IMR-90 (cell line): ENCODE results near the gene NAXE. TPM values are rescaled to one million over a fixed set of nuclear protein-coding genes. Genes with fewer than 3 reads are reported as not detected.

Experiments used
- ATAC-seq: fragments of 200-7000 bp; cut with Tn5 transposase; 2 replicates; pipeline ENCODE4 v1.9.1; 2020; ENCODE audit warnings: low read depth, mild to moderate bottlenecking, moderate library complexity
- BruUV-seq: library from RNA; stranded (reverse); fragments of 400-500 nt; replicated peaks from 2 replicates; lab custom pipeline; 2021; lab: Mats Ljungman, UMichigan
- CTCF ChIA-PET: fragments of 300-600 bp; formaldehyde crosslinking; extraction: SDS; loops from one replicate; lab custom pipeline; 2021; ENCODE audit warnings: antibody characterized with exemption; lab: Yijun Ruan, JAX
- POLR2A ChIA-PET: fragments of 300-600 bp; sonication (Branson Sonifier 250); formaldehyde crosslinking; loops from one replicate; lab custom pipeline; 2022; ENCODE audit warnings: antibody characterized with exemption; ENCODE audit not compliant: unreplicated experiment; lab: Charles Lee
- DNase-seq: peaks from one replicate; pipeline ENCODE4 v3.0.0; 2013
- H2AFZ ChIP-seq: replicated peaks from 2 replicates; pipeline ENCODE3; 2013; ENCODE audit warnings: low read length, mild to moderate bottlenecking; ENCODE audit not compliant: poor library complexity
- H2AK5ac ChIP-seq: 2 replicates; pipeline ENCODE4 v1.6.1; 2013; ENCODE audit warnings: low read depth, low read length, inconsistent platforms
- H2AK9ac ChIP-seq: replicated peaks from 2 replicates; pipeline ENCODE3; 2013; ENCODE audit warnings: mild to moderate bottlenecking, low read depth, low read length, moderate library complexity; ENCODE audit not compliant: poor library complexity
- H2BK120ac ChIP-seq: 2 replicates; pipeline ENCODE4 v1.6.1; 2013; ENCODE audit warnings: low read depth, low read length, inconsistent platforms
- H2BK15ac ChIP-seq: 3 replicates; pipeline ENCODE4 v1.6.1; 2013; ENCODE audit warnings: low read depth, low read length, inconsistent platforms
- H2BK20ac ChIP-seq: 2 replicates; pipeline ENCODE4 v1.6.1; 2013; ENCODE audit warnings: low read depth, mild to moderate bottlenecking, inconsistent platforms, low read length, moderate library complexity
- H2BK5ac ChIP-seq: 2 replicates; pipeline ENCODE4 v1.6.1; 2013; ENCODE audit warnings: mild to moderate bottlenecking, low read depth, low read length, inconsistent platforms; ENCODE audit not compliant: poor library complexity, severe bottlenecking
- H3K14ac ChIP-seq: replicated peaks from 2 replicates; pipeline ENCODE4 v1.6.1; 2013; ENCODE audit warnings: low read depth, low read length, inconsistent platforms
- H3K18ac ChIP-seq: 2 replicates; pipeline ENCODE4 v1.6.1; 2013; ENCODE audit warnings: low read depth, low read length, control low read depth
- H3K23ac ChIP-seq: 2 replicates; pipeline ENCODE4 v1.6.1; 2013; ENCODE audit warnings: low read depth, low read length, inconsistent platforms
- H3K27ac ChIP-seq: 2 replicates; pipeline ENCODE4 v1.5.1; 2013; ENCODE audit warnings: mild to moderate bottlenecking, control low read depth, low read length; ENCODE audit not compliant: insufficient read depth
- H3K27me3 ChIP-seq: 2 replicates; pipeline ENCODE4 v1.6.1; 2013; ENCODE audit warnings: low read length; ENCODE audit not compliant: control insufficient read depth, insufficient read depth
- H3K36me3 ChIP-seq: 2 replicates; pipeline ENCODE4 v1.6.1; 2013; ENCODE audit warnings: low read length, mixed read lengths; ENCODE audit not compliant: control insufficient read depth, insufficient read depth
- H3K4ac ChIP-seq: 2 replicates; pipeline ENCODE4 v1.6.1; 2013; ENCODE audit warnings: low read depth, low read length, inconsistent platforms
- H3K4me1 ChIP-seq: 2 replicates; pipeline ENCODE4 v1.6.1; 2013; ENCODE audit warnings: low read length, mixed read lengths; ENCODE audit not compliant: control insufficient read depth, insufficient read depth
- H3K4me2 ChIP-seq: 2 replicates; pipeline ENCODE4 v1.6.1; 2013; ENCODE audit warnings: low read depth, mild to moderate bottlenecking, control low read depth, low read length, moderate library complexity
- H3K4me3 ChIP-seq: 2 replicates; pipeline ENCODE4 v1.5.1; 2013; ENCODE audit warnings: low read depth, mild to moderate bottlenecking, control low read depth, low read length, moderate library complexity; ENCODE audit not compliant: insufficient read depth
- H3K56ac ChIP-seq: 2 replicates; pipeline ENCODE4 v1.6.1; 2013; ENCODE audit warnings: low read length, inconsistent platforms; ENCODE audit not compliant: insufficient read depth; ENCODE audit errors: extremely low read depth
- H3K79me1 ChIP-seq, 2 experiments: 2 replicates each; pipeline ENCODE4 v1.6.1; 2013; ENCODE audit warnings: low read length in 2 of 2, inconsistent platforms in 1 of 2, low read depth in 1 of 2
- H3K9ac ChIP-seq: 2 replicates; pipeline ENCODE4 v1.6.1; 2013; ENCODE audit warnings: low read depth, low read length, control low read depth
- H3K9me1 ChIP-seq: 2 replicates; pipeline ENCODE4 v1.6.1; 2013; ENCODE audit warnings: low read length, inconsistent platforms; ENCODE audit not compliant: insufficient read depth
- H3K9me3 ChIP-seq: 2 replicates; pipeline ENCODE4 v1.6.1; 2013; ENCODE audit warnings: low read length; ENCODE audit not compliant: control insufficient read depth, insufficient read depth
- H4K20me1 ChIP-seq: 2 replicates; pipeline ENCODE4 v1.6.1; 2013; ENCODE audit warnings: low read length, inconsistent platforms; ENCODE audit not compliant: insufficient read depth
- H4K5ac ChIP-seq: 2 replicates; pipeline ENCODE4 v1.6.1; 2013; ENCODE audit warnings: mild to moderate bottlenecking, low read depth, low read length, control low read depth
- H4K8ac ChIP-seq, 2 experiments: 2 replicates each; pipeline ENCODE4 v1.6.1; 2013; ENCODE audit warnings: low read depth in 2 of 2, low read length in 2 of 2, control low read depth in 1 of 2, inconsistent platforms in 1 of 2
- H4K91ac ChIP-seq: 2 replicates; pipeline ENCODE4 v1.6.1; 2013; ENCODE audit warnings: low read depth, low read length, inconsistent platforms; ENCODE audit not compliant: insufficient read depth
- CEBPB ChIP-seq: IDR thresholded peaks from 2 replicates; pipeline ENCODE4 v1.6.1; 2012; ENCODE audit warnings: low read depth, low read length, improper control_type of control experiment
- CTCF ChIP-seq: conservative IDR thresholded peaks from 2 replicates; pipeline ENCODE4 v1.5.1; 2012; ENCODE audit warnings: mild to moderate bottlenecking, low read depth, low read length, improper control_type of control experiment
- ELK1 ChIP-seq: fragments of 150-350 bp; IDR thresholded peaks from 2 replicates; pipeline ENCODE4 v1.6.1; 2016; ENCODE audit warnings: low read depth, mild to moderate bottlenecking, low read length, moderate library complexity, borderline replicate concordance
- MAFK ChIP-seq: IDR thresholded peaks from 2 replicates; pipeline ENCODE4 v1.6.1; 2012; ENCODE audit warnings: low read depth, low read length, improper control_type of control experiment
- MXI1 ChIP-seq: IDR thresholded peaks from 2 replicates; pipeline ENCODE4 v1.6.1; 2012; ENCODE audit warnings: low read depth, mild to moderate bottlenecking, low read length, moderate library complexity, borderline replicate concordance
- POLR2A ChIP-seq: IDR thresholded peaks from 2 replicates; pipeline ENCODE4 v1.6.1; 2012; ENCODE audit warnings: mild to moderate bottlenecking, low read depth, low read length
- RAD21 ChIP-seq: IDR thresholded peaks from 2 replicates; pipeline ENCODE4 v1.6.1; 2012; ENCODE audit warnings: low read length, improper control_type of control experiment
- SMC3 ChIP-seq: fragments of 150-350 bp; IDR thresholded peaks from 2 replicates; pipeline ENCODE4 v1.6.1; 2016; ENCODE audit warnings: low read depth, mild to moderate bottlenecking, antibody characterized with exemption, low read length, moderate library complexity
- USF2 ChIP-seq: fragments of 150-350 bp; IDR thresholded peaks from 2 replicates; pipeline ENCODE4 v1.6.1; 2017; ENCODE audit warnings: mild to moderate bottlenecking, antibody characterized with exemption, low read length, low read depth
- WGBS, 2 experiments: methylation state at CpG; one replicate each; pipeline versions ENCODE4 v1.1.5 to v1.1.7; 2013; ENCODE audit warnings: missing lambda C conversion rate in 2 of 2; ENCODE audit not compliant: insufficient read length in 1 of 2; ENCODE audit errors: extremely low coverage in 2 of 2; 5-methylcytosine and 5-hydroxymethylcytosine counted together
- dilution Hi-C: fragments of 300-500 bp; cut with HindIII; formaldehyde crosslinking; loops from one replicate; pipeline ENCODE4 v1.14.3; 2018; ENCODE audit warnings: low sequenced_read_pairs; ENCODE audit not compliant: unreplicated experiment
- in situ Hi-C: fragments of 300-500 bp; cut with MboI; formaldehyde crosslinking; loops from 3 replicates; pipeline ENCODE4 v1.14.3; 2019; ENCODE audit warnings: low sequenced_read_pairs, inconsistent platforms, mixed read lengths
- intact Hi-C: fragments of 100-400 bp; cut with micrococcal nuclease; formaldehyde crosslinking; loops from 2 replicates; pipeline ENCODE4 v1.10.0; 2022
- polyA plus RNA-seq, 3 experiments: library from polyadenylated mRNA; depleted of rRNA; stranded (reverse); fragments of >200 nt; gene quantifications; 2 replicates each; pipeline ENCODE4 v1.2.3, GENCODE V29; 2012; ENCODE audit warnings: low replicate concordance in 1 of 3
- total RNA-seq: library from RNA; depleted of rRNA; stranded (reverse); fragments of >200 nt; gene quantifications from 2 replicates; pipeline ENCODE4 v1.2.3, GENCODE V29; 2012

NAXE gene
- total and polyA plus RNA-seq, 2 of the 4 experiments (the other 2 are of a cell fraction), result 61.0 to 74.2 TPM

GRCh38 chr1:156608036-156608674, 16.6 kb downstream of the NAXE start:
- Histone ChIP-seq H3K9ac (no peak overlapping the region), H3K9me1 (no peaks in the 10 kb centered on the region), H4K8ac (no peak overlapping the region), H2BK120ac (no peak overlapping the region), H2BK20ac (no peak overlapping the region), H2BK15ac (no peak overlapping the region), H3K4me1 (no peaks in the 10 kb centered on the region), H4K91ac (no peak overlapping the region), H3K79me1 (no peaks in the 10 kb centered on the region), H2AK9ac (no peak overlapping the region), H3K27me3 (peaks cover 21% of the 10 kb centered on the region), H3K14ac (no peak overlapping the region), H2AK5ac (no peak overlapping the region), H3K56ac (no peak overlapping the region), H3K36me3 (no peaks in the 10 kb centered on the region), H3K4ac (no peak overlapping the region), H3K9me3 (no peaks in the 10 kb centered on the region), H4K20me1 (no peaks in the 10 kb centered on the region), H3K18ac (no peak overlapping the region), H3K23ac (no peak overlapping the region), H2BK5ac (no peak overlapping the region), H3K27ac (no peak overlapping the region), H4K5ac (no peak overlapping the region), H3K4me3 (no peak overlapping the region), H2AFZ (peak overlapping the region; percentile 52), H3K4me2 (no peak overlapping the region)
- no CpG with 5 or more reads among the region's 7 CpGs for WGBS, 2 experiments
- BruUV-seq, result no TSS peak
- peak; percentile 75 for DNase-seq
- dilution Hi-C loops, result no loop called here
- POLR2A ChIA-PET, result no interaction called here
- TF ChIP-seq CEBPB (peak; percentile 53), RAD21 (peak; percentile 82), USF2 (no peak), ELK1 (no peak), POLR2A (no peak), SMC3 (peak; percentile 83), MXI1 (no peak), MAFK (peak; percentile 22; the same call in 1 of the 2 replicates), CTCF (peak; percentile 86)
- intact Hi-C loops, result loop anchor here (1.0 to 2.0 kb wide), 4 partner anchors 24 to 225 kb away; no protein-coding TSS in a partner anchor
- in situ Hi-C loops, result loop anchor here (5.0 kb wide), 1 partner anchor 221 kb away; no protein-coding TSS in a partner anchor
- CTCF ChIA-PET, result interaction anchor here (0.6 to 1.4 kb wide), 7 partner anchors 9 to 223 kb away, joined by 3 to 7 read pairs (median 3); partner anchors contain the start of gene NAXE
- peak; percentile 99 for ATAC-seq
